ENCODE data around the gene CACNG6. TPM values are rescaled to one million over a fixed set of nuclear protein-coding genes. Genes with fewer than 3 reads are reported as not detected.

CACNG6 gene
- total and polyA plus RNA-seq, 7 experiments from 2014 or later = 0.42 to 1.9 TPM; not detected in 5

DNA sequence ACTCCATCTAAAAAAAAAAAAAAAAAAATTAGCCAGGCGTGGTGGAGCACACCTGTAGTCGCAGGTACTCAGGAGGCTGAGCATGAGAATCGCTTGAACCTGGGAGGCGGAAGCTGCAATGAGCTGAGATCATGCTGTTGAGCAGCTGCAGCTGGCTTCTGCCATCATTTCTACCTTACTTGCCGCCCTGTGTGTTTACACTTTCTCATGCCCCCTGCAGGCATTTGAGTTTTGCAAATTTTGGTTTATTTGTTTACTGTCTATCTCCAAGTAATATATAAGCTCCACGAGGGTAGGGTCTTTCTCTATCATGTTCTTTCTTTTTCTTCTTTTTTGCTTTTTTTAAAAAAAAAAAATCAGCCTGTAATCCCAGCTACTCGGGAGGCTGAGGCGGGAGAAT is 18.0 kb downstream of the CACNG6 start:
- ChIA-PET POLR2A (no interaction called here), CTCF (interaction anchor here (0.7 kb wide), 1 partner anchor 102 kb away, joined by 4 read pairs; no protein-coding TSS in a partner anchor)
- no peaks in the 10 kb centered on the region for H3K27me3 ChIP-seq (ENCODE audit: control insufficient read depth in 2 of 2, insufficient read depth in 2 of 2, low read length in 2 of 2)
- no peaks in the 10 kb centered on the region for H3K36me3 ChIP-seq (ENCODE audit: control insufficient read depth in 2 of 3, insufficient read depth in 3 of 3, low read length in 3 of 3)
- no peak for ATAC-seq
- no peak for DNase-seq
- H3K4me3 ChIP-seq (ENCODE audit: low read length) = no peak overlapping the region
- Mint-ChIP-seq H3K4me3 (no peak overlapping the region), H3K27me3 (peaks cover 3 to 54% (median 37%) of the 10 kb centered on the region in 5 donors), H3K4me1 (peaks cover 0 to 4% (median 0%) of the 10 kb centered on the region in 7 donors), H3K36me3 (no peaks in the 10 kb centered on the region), H3K9me3 (peaks cover 0 to 4% (median 0%) of the 10 kb centered on the region in 11 donors), H3K27ac (no peak overlapping the region)
- H3K4me1 ChIP-seq (ENCODE audit: control insufficient read depth in 2 of 2, insufficient read depth in 2 of 2, low read length in 2 of 2) = no peaks in the 10 kb centered on the region
- intact Hi-C loops (cut with micrococcal nuclease) = no loop called here
- H3K27ac ChIP-seq (ENCODE audit: low read depth, low read length) = no peak overlapping the region
- H3K9me3 ChIP-seq (ENCODE audit: control insufficient read depth in 2 of 3, low read length in 3 of 3) = no peaks in the 10 kb centered on the region

- no peaks in the 10 kb centered on the region for H3K4me1 ChIP-seq (ENCODE audit: control insufficient read depth in 2 of 2, insufficient read depth in 2 of 2, low read length in 2 of 2)
- CTCF ChIA-PET = no interaction called here
These were observed 19.0 kb downstream of the CACNG6 start for GRCh38 chr19:54010474-54010873.

GRCh38 chr19:54011507-54012211 is 20.2 kb downstream of the CACNG6 start:
- CTCF ChIA-PET = interaction anchor here (0.6 kb wide), 1 partner anchor 10 kb away, joined by 3 read pairs; no protein-coding TSS in a partner anchor
- no peak for ATAC-seq
- H3K4me3 ChIP-seq (ENCODE audit: low read length) = no peak overlapping the region
- peaks cover 5 to 71% (median 43%) of the 10 kb centered on the region in 5 donors for H3K27me3 Mint-ChIP-seq
- intact Hi-C loops (cut with micrococcal nuclease) = no loop called here
- H3K27me3 ChIP-seq (ENCODE audit: control insufficient read depth in 2 of 2, insufficient read depth in 2 of 2, low read length in 2 of 2) = no peaks in the 10 kb centered on the region
- no peak overlapping the region for H3K4me3 Mint-ChIP-seq
- no peaks in the 10 kb centered on the region for H3K36me3 ChIP-seq (ENCODE audit: control insufficient read depth in 2 of 3, insufficient read depth in 3 of 3, low read length in 3 of 3)
- peaks cover 0 to 11% (median 0%) of the 10 kb centered on the region in 7 donors for H3K4me1 Mint-ChIP-seq
- H3K27ac ChIP-seq (ENCODE audit: low read depth, low read length) = no peak overlapping the region
- no peaks in the 10 kb centered on the region for H3K36me3 Mint-ChIP-seq
- H3K9me3 ChIP-seq (ENCODE audit: control insufficient read depth in 2 of 3, low read length in 3 of 3) = no peaks in the 10 kb centered on the region
- H3K4me1 ChIP-seq (ENCODE audit: control insufficient read depth in 2 of 2, insufficient read depth in 2 of 2, low read length in 2 of 2) = no peaks in the 10 kb centered on the region
- H3K27ac Mint-ChIP-seq = peak overlapping the region in 2 of 9 donors; percentile 9 to 37
- DNase-seq = no peak
- H3K9me3 Mint-ChIP-seq = peaks cover 0 to 8% (median 0%) of the 10 kb centered on the region in 11 donors
- POLR2A ChIA-PET = no interaction called here

More at GRCh38 chr19:54010474-54010873, 19.0 kb downstream of the CACNG6 start:
- intact Hi-C loops (cut with micrococcal nuclease) = no loop called here
- no peak overlapping the region for H3K27ac Mint-ChIP-seq
- Histone ChIP-seq H3K9me3 (ENCODE audit: control insufficient read depth in 2 of 3, low read length in 3 of 3) (no peaks in the 10 kb centered on the region), H3K36me3 (ENCODE audit: control insufficient read depth in 2 of 3, insufficient read depth in 3 of 3, low read length in 3 of 3) (no peaks in the 10 kb centered on the region), H3K27ac (ENCODE audit: low read depth, low read length) (no peak overlapping the region), H3K27me3 (ENCODE audit: control insufficient read depth in 2 of 2, insufficient read depth in 2 of 2, low read length in 2 of 2) (no peaks in the 10 kb centered on the region), H3K4me3 (ENCODE audit: low read length) (no peak overlapping the region)
- POLR2A ChIA-PET = no interaction called here
- ATAC-seq = no peak
- H3K9me3 Mint-ChIP-seq = peaks cover 0 to 4% (median 0%) of the 10 kb centered on the region in 11 donors
- peaks cover 3 to 64% (median 43%) of the 10 kb centered on the region in 5 donors for H3K27me3 Mint-ChIP-seq
- H3K4me3 Mint-ChIP-seq = no peak overlapping the region
- no peaks in the 10 kb centered on the region for H3K36me3 Mint-ChIP-seq
- peaks cover 0 to 8% (median 0%) of the 10 kb centered on the region in 7 donors for H3K4me1 Mint-ChIP-seq
- DNase-seq = no peak

GRCh38 chr19:54013866-54014265 is 22.4 kb downstream of the CACNG6 start:
- CTCF ChIA-PET = no interaction called here
- peaks cover 0 to 11% (median 0%) of the 10 kb centered on the region in 7 donors for H3K4me1 Mint-ChIP-seq
- intact Hi-C loops (cut with micrococcal nuclease) = no loop called here
- Histone ChIP-seq H3K36me3 (ENCODE audit: control insufficient read depth in 2 of 3, insufficient read depth in 3 of 3, low read length in 3 of 3) (no peaks in the 10 kb centered on the region), H3K27me3 (ENCODE audit: control insufficient read depth in 2 of 2, insufficient read depth in 2 of 2, low read length in 2 of 2) (no peaks in the 10 kb centered on the region), H3K4me1 (ENCODE audit: control insufficient read depth in 2 of 2, insufficient read depth in 2 of 2, low read length in 2 of 2) (no peaks in the 10 kb centered on the region), H3K9me3 (ENCODE audit: control insufficient read depth in 2 of 3, low read length in 3 of 3) (no peaks in the 10 kb centered on the region), H3K27ac (ENCODE audit: low read depth, low read length) (no peak overlapping the region), H3K4me3 (ENCODE audit: low read length) (no peak overlapping the region)
- DNase-seq (no peak), ATAC-seq (no peak)
- H3K4me3 Mint-ChIP-seq = no peak overlapping the region
- peaks cover 5 to 61% (median 42%) of the 10 kb centered on the region in 5 donors for H3K27me3 Mint-ChIP-seq
- POLR2A ChIA-PET = no interaction called here
- H3K27ac Mint-ChIP-seq = no peak overlapping the region
- H3K9me3 Mint-ChIP-seq = peaks cover 0 to 8% (median 0%) of the 10 kb centered on the region in 11 donors
- no peaks in the 10 kb centered on the region for H3K36me3 Mint-ChIP-seq

DNA sequence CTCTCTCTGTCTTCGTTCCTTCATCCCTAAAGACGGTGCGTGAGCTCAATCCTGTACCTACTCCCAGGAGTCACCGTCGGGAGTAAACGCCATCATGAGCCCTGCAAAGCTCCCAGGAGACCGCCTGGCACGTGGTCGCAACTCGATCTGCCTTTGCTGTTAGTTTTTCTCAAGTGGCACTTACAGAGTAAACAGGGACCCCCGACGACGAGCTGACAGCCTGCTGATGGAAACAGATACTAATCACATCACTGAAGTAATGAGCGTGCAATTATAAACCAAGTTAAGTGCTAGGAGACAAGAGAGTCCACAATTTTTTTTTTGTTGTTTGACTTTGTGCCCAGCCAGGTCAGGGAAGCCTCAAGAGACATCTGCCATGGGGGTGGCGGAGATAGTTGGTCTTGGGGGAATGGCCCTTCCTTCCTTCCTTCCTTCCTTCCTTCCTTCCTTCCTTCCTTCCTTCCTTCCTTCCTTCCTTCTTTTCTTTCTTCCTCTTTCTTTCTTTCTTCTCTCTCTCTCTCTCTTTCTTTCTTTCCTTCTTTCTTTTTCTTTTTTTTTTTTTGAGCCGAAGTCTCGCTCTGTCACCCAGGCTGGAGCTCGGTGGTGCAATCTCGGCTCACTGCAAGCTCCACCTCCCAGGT is 23.6 kb downstream of the CACNG6 start:
- ATAC-seq = no peak
- POLR2A ChIA-PET = no interaction called here
- peak overlapping the region in 1 of 9 donors; percentile 69 for H3K27ac Mint-ChIP-seq

DNA sequence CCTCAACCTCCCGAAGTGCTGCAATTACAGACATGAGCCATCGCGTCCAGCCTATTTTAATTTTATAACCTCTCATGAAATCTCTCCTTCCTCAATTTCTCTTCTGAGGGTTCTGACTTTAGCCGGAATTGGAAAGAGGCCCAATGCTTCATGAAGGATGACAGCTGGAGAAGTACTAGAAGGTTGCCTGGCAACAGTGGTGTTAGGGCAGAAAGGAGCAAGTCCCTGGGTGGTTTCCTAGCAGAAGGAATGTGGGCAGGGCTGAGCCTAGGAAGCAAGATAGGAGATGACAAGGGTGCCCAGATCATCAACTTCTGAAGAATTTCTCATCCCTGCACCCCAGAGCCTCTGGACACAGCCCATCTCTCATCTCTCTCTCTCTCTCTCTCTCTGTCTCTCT is 25.8 kb downstream of the CACNG6 start:
- peaks cover 0 to 11% (median 0%) of the 10 kb centered on the region in 7 donors for H3K4me1 Mint-ChIP-seq
- no peak for DNase-seq
- ChIA-PET CTCF (no interaction called here), POLR2A (no interaction called here)
- intact Hi-C loops (cut with micrococcal nuclease) = no loop called here
- Histone ChIP-seq H3K27me3 (ENCODE audit: control insufficient read depth in 2 of 2, insufficient read depth in 2 of 2, low read length in 2 of 2) (no peaks in the 10 kb centered on the region), H3K36me3 (ENCODE audit: control insufficient read depth in 2 of 3, insufficient read depth in 3 of 3, low read length in 3 of 3) (no peaks in the 10 kb centered on the region), H3K4me1 (ENCODE audit: control insufficient read depth in 2 of 2, insufficient read depth in 2 of 2, low read length in 2 of 2) (no peaks in the 10 kb centered on the region), H3K4me3 (ENCODE audit: low read length) (no peak overlapping the region), H3K9me3 (ENCODE audit: control insufficient read depth in 2 of 3, low read length in 3 of 3) (no peaks in the 10 kb centered on the region), H3K27ac (ENCODE audit: low read depth, low read length) (no peak overlapping the region)
- H3K4me3 Mint-ChIP-seq = no peak overlapping the region
- peaks cover 0 to 7% (median 0%) of the 10 kb centered on the region in 11 donors for H3K9me3 Mint-ChIP-seq
- peaks cover 0 to 4% (median 0%) of the 10 kb centered on the region in 5 donors for H3K36me3 Mint-ChIP-seq
- H3K27me3 Mint-ChIP-seq = peaks cover 2 to 57% (median 41%) of the 10 kb centered on the region in 5 donors
- H3K27ac Mint-ChIP-seq = no peak overlapping the region
- ATAC-seq = no peak

More for the DNA sequence above, 23.6 kb downstream of the CACNG6 start:
- H3K27me3 ChIP-seq (ENCODE audit: control insufficient read depth in 2 of 2, insufficient read depth in 2 of 2, low read length in 2 of 2) = no peaks in the 10 kb centered on the region
- no peaks in the 10 kb centered on the region for H3K4me1 ChIP-seq (ENCODE audit: control insufficient read depth in 2 of 2, insufficient read depth in 2 of 2, low read length in 2 of 2)
- H3K4me3 ChIP-seq (ENCODE audit: low read length) = no peak overlapping the region
- no peak for DNase-seq
- H3K36me3 ChIP-seq (ENCODE audit: control insufficient read depth in 2 of 3, insufficient read depth in 3 of 3, low read length in 3 of 3) = no peaks in the 10 kb centered on the region
- CTCF ChIA-PET = interaction anchor here (0.5 kb wide), 1 partner anchor 10 kb away, joined by 4 read pairs; no protein-coding TSS in a partner anchor
- intact Hi-C loops (cut with micrococcal nuclease) = no loop called here
- Mint-ChIP-seq H3K4me3 (no peak overlapping the region), H3K9me3 (peaks cover 0 to 8% (median 0%) of the 10 kb centered on the region in 11 donors), H3K27me3 (peaks cover 5 to 61% (median 42%) of the 10 kb centered on the region in 5 donors), H3K36me3 (no peaks in the 10 kb centered on the region), H3K4me1 (peaks cover 0 to 11% (median 0%) of the 10 kb centered on the region in 7 donors)
- H3K27ac ChIP-seq (ENCODE audit: low read depth, low read length) = no peak overlapping the region
- H3K9me3 ChIP-seq (ENCODE audit: control insufficient read depth in 2 of 3, low read length in 3 of 3) = no peaks in the 10 kb centered on the region
